GM21737 (cell line): ENCODE measurements around the gene HSF4.

Experiments used
- ATAC-seq: cut with Tn5 transposase; IDR thresholded peaks from one replicate; pipeline ENCODE4 v1.9.1; 2021; ENCODE audit warnings: mild to moderate bottlenecking, moderate library complexity; ENCODE audit not compliant: unreplicated experiment

HSF4 gene

GRCh38 chr16:67199011-67199807 lies 34.7 kb downstream of the HSF4 start, which contains the start of gene ELMO3:
Gene ELMO3, plus strand, starts transcription at chr16:67199131. Its CDS starts 196 bp downstream, at chr16:67199327.
- no peak for ATAC-seq

- ATAC-seq, result no peak
Observed at GRCh38 chr16:67199808-67200198, 35.3 kb downstream of the HSF4 start.

DNA sequence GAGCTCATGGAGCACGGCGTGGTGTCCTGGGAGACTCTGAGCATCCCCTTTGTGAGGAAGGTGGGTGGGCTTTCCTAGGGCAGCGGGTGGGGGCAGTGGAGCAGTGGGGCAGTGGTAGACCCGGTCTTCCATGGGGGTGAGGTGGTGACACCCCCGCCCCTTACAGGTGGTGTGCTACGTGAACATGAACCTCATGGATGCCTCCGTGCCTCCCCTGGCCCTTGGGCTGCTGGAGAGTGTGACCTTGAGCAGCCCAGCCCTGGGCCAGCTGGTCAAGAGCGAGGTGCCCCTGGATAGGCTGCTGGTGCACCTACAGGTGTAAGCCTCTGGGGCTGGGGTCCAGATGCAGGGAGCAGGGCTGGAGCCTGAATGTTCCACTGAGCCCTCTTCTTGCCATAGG lies 35.9 kb downstream of the HSF4 start:
- ATAC-seq, result no peak

GRCh38 chr16:67201411-67202345 lies 37.1 kb downstream of the HSF4 start:
- no peak for ATAC-seq

- no peak for ATAC-seq
Observed at GRCh38 chr16:67202426-67202825, 37.9 kb downstream of the HSF4 start.

- no peak for ATAC-seq
Observed at GRCh38 chr16:67202956-67203493, 38.5 kb downstream of the HSF4 start.

GRCh38 chr16:67204076-67204475 lies 39.5 kb downstream of the HSF4 start:
- no peak for ATAC-seq

GRCh38 chr16:67206129-67206837 lies 41.7 kb downstream of the HSF4 start:
- ATAC-seq, result no peak

GRCh38 chr16:67206838-67207248 lies 42.3 kb downstream of the HSF4 start:
- no peak for ATAC-seq

GRCh38 chr16:67207249-67208091 lies 42.9 kb downstream of the HSF4 start:
- no peak for ATAC-seq

- ATAC-seq, result no peak
Observed at GRCh38 chr16:67208154-67208896, 43.8 kb downstream of the HSF4 start.

GRCh38 chr16:67209565-67209964 lies 45.0 kb downstream of the HSF4 start:
- no peak for ATAC-seq

GRCh38 chr16:67210069-67210937 lies 45.8 kb downstream of the HSF4 start:
- ATAC-seq, result no peak

DNA sequence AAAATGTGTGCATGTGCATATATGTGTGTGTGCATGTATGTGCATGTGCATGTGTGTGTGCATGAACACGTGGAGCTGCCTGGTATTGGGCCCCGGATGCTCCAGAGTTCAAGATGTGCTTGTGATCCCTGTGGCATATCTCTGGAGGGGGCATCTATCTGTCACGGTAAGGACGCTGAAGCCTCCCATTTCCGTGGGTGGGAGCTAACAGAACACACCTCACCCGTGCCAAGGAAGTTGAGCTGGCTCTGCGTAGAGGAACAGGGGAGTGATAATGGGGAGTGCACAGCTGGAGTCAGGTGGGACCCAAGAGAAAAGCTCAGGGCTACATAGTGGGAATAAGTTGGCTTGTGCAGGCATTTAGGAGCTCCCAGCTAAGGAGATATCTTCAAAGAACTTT lies 47.1 kb downstream of the HSF4 start:
- no peak for ATAC-seq

- ATAC-seq, result no peak
Observed at GRCh38 chr16:67212766-67213165, 48.2 kb downstream of the HSF4 start.

- ATAC-seq, result no peak
Observed at GRCh38 chr16:67213197-67214019, 48.9 kb downstream of the HSF4 start.

DNA sequence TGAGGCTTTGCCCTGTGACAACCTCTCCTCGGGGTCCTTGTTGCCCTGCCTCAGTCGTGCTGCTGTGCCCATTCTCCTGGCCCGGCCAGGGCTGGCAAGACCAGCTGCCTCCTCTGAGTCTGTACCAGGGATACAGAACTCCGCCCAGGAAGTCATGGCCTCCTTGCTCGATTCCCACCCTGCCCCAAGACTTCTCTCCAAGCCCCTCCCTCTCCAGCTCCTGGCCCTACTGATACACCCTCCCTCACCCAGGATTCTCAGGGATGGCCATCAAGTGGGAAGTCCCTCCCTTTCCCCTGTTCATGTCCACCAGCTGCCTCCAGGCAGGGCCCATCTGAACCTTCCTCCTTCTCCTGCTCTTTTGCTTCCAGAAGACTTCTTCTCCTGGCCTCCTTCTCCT lies 51.2 kb downstream of the HSF4 start:
- no peak for ATAC-seq
